Duodenal mucosa (tissue), 2 donors: ENCODE results near the gene ABCD3.

Experiments
- H3K27ac ChIP-seq: one replicate; pipeline ENCODE4 v1.7.0; 2013; ENCODE audit warnings: low read depth, low read length
- H3K27me3 ChIP-seq, 2 donors: one replicate each; pipeline ENCODE4 v1.7.0; 2013; ENCODE audit warnings: low read length in 2 of 2, control low read depth in 1 of 2; ENCODE audit not compliant: insufficient read depth in 2 of 2, control insufficient read depth in 1 of 2
- H3K36me3 ChIP-seq, 2 donors: one replicate each; pipeline ENCODE4 v1.7.0; 2013; ENCODE audit warnings: low read length in 2 of 2, control low read depth in 1 of 2; ENCODE audit not compliant: insufficient read depth in 2 of 2, control insufficient read depth in 1 of 2
- H3K4me1 ChIP-seq, 2 donors: one replicate each; pipeline ENCODE4 v1.7.0; 2013; ENCODE audit warnings: low read length in 2 of 2, control low read depth in 1 of 2; ENCODE audit not compliant: insufficient read depth in 2 of 2, control insufficient read depth in 1 of 2
- H3K4me3 ChIP-seq, 2 donors: one replicate each; pipeline ENCODE4 v1.7.0; 2013; ENCODE audit warnings: low read length in 2 of 2, low read depth in 1 of 2
- H3K9ac ChIP-seq, 2 donors: one replicate each; pipeline ENCODE4 v1.7.0; 2013; ENCODE audit warnings: low read length in 2 of 2, low read depth in 1 of 2
- H3K9me3 ChIP-seq, 2 donors: one replicate each; pipeline ENCODE4 v1.7.0; 2013; ENCODE audit warnings: low read length in 2 of 2, control low read depth in 1 of 2; ENCODE audit not compliant: control insufficient read depth in 1 of 2

Gene ABCD3

GRCh38 chr1:94389298-94389697, 28.9 kb upstream of the ABCD3 start:
- Histone ChIP-seq H3K27ac (no peak overlapping the region), H3K4me3 (no peak overlapping the region), H3K4me1 (peaks cover 14 to 27% of the 10 kb centered on the region in 2 donors), H3K36me3 (no peaks in the 10 kb centered on the region), H3K27me3 (no peaks in the 10 kb centered on the region), H3K9me3 (peaks cover 0 to 10% of the 10 kb centered on the region in 2 donors), H3K9ac (no peak overlapping the region)

- no peaks in the 10 kb centered on the region for H3K36me3 ChIP-seq
Observed at GRCh38 chr1:94394247-94394646, 23.9 kb upstream of the ABCD3 start.

GRCh38 chr1:94395231-94395630, 23.0 kb upstream of the ABCD3 start:
- H3K4me3 ChIP-seq = no peak overlapping the region
- no peak overlapping the region for H3K9ac ChIP-seq
- peaks cover 4% of the 10 kb centered on the region in 2 donors for H3K4me1 ChIP-seq
- H3K27me3 ChIP-seq = no peaks in the 10 kb centered on the region
- H3K27ac ChIP-seq = no peak overlapping the region
- H3K36me3 ChIP-seq = no peaks in the 10 kb centered on the region
- H3K9me3 ChIP-seq = no peaks in the 10 kb centered on the region

More at GRCh38 chr1:94394247-94394646, 23.9 kb upstream of the ABCD3 start:
- Histone ChIP-seq H3K9me3 (peaks cover 0 to 5% of the 10 kb centered on the region in 2 donors), H3K27me3 (no peaks in the 10 kb centered on the region), H3K4me1 (peaks cover 4% of the 10 kb centered on the region in 2 donors), H3K27ac (no peak overlapping the region), H3K9ac (no peak overlapping the region), H3K4me3 (no peak overlapping the region)

GRCh38 chr1:94395748-94396309, 22.4 kb upstream of the ABCD3 start:
- H3K9ac ChIP-seq = no peak overlapping the region
- no peaks in the 10 kb centered on the region for H3K9me3 ChIP-seq
- H3K36me3 ChIP-seq = no peaks in the 10 kb centered on the region
- H3K27me3 ChIP-seq = no peaks in the 10 kb centered on the region
- H3K27ac ChIP-seq = no peak overlapping the region
- peaks cover 4% of the 10 kb centered on the region in 2 donors for H3K4me1 ChIP-seq
- no peak overlapping the region for H3K4me3 ChIP-seq

- H3K4me1 ChIP-seq = peaks cover 4% of the 10 kb centered on the region in 2 donors
- no peaks in the 10 kb centered on the region for H3K36me3 ChIP-seq
- H3K27me3 ChIP-seq = no peaks in the 10 kb centered on the region
- no peak overlapping the region for H3K27ac ChIP-seq
- no peak overlapping the region for H3K9ac ChIP-seq
- H3K9me3 ChIP-seq = no peaks in the 10 kb centered on the region
- no peak overlapping the region for H3K4me3 ChIP-seq
Observed at GRCh38 chr1:94396356-94397010, 21.7 kb upstream of the ABCD3 start.

- no peak overlapping the region for H3K27ac ChIP-seq
- H3K4me1 ChIP-seq = peaks cover 4% of the 10 kb centered on the region in 2 donors
- H3K9me3 ChIP-seq = no peaks in the 10 kb centered on the region
- H3K9ac ChIP-seq = no peak overlapping the region
- no peak overlapping the region for H3K4me3 ChIP-seq
- no peaks in the 10 kb centered on the region for H3K36me3 ChIP-seq
- H3K27me3 ChIP-seq = no peaks in the 10 kb centered on the region
Observed at GRCh38 chr1:94398356-94398755, 19.8 kb upstream of the ABCD3 start.

- no peak overlapping the region for H3K27ac ChIP-seq
- no peaks in the 10 kb centered on the region for H3K27me3 ChIP-seq
- no peaks in the 10 kb centered on the region for H3K36me3 ChIP-seq
- H3K4me3 ChIP-seq = no peak overlapping the region
- no peaks in the 10 kb centered on the region for H3K9me3 ChIP-seq
- H3K9ac ChIP-seq = no peak overlapping the region
- H3K4me1 ChIP-seq = peaks cover 4% of the 10 kb centered on the region in 2 donors
Observed at GRCh38 chr1:94399453-94399852, 18.7 kb upstream of the ABCD3 start.

GRCh38 chr1:94401206-94401605, 17.0 kb upstream of the ABCD3 start:
- Histone ChIP-seq H3K4me1 (no peaks in the 10 kb centered on the region), H3K27me3 (no peaks in the 10 kb centered on the region), H3K4me3 (no peak overlapping the region), H3K36me3 (no peaks in the 10 kb centered on the region), H3K9ac (no peak overlapping the region), H3K9me3 (no peaks in the 10 kb centered on the region), H3K27ac (no peak overlapping the region)

- no peaks in the 10 kb centered on the region for H3K36me3 ChIP-seq
- H3K9me3 ChIP-seq = no peaks in the 10 kb centered on the region
- no peaks in the 10 kb centered on the region for H3K27me3 ChIP-seq
- no peaks in the 10 kb centered on the region for H3K4me1 ChIP-seq
- no peak overlapping the region for H3K27ac ChIP-seq
- no peak overlapping the region for H3K4me3 ChIP-seq
- no peak overlapping the region for H3K9ac ChIP-seq
Observed at GRCh38 chr1:94406446-94406845, 11.7 kb upstream of the ABCD3 start.

- Histone ChIP-seq H3K9me3 (no peaks in the 10 kb centered on the region), H3K27ac (no peak overlapping the region), H3K9ac (no peak overlapping the region)
Observed at GRCh38 chr1:94408104-94408830, 9.9 kb upstream of the ABCD3 start.

More at GRCh38 chr1:94408104-94408830, 9.9 kb upstream of the ABCD3 start:
- Histone ChIP-seq H3K4me3 (no peak overlapping the region), H3K36me3 (no peaks in the 10 kb centered on the region), H3K4me1 (no peaks in the 10 kb centered on the region), H3K27me3 (no peaks in the 10 kb centered on the region)
